ENCODE results near the gene SCNN1B. TPM values are rescaled to one million over a fixed set of nuclear protein-coding genes. Genes with fewer than 3 reads are reported as not detected.

Gene SCNN1B
- total and polyA plus RNA-seq, 3 experiments from 2014 or later, result not detected

DNA sequence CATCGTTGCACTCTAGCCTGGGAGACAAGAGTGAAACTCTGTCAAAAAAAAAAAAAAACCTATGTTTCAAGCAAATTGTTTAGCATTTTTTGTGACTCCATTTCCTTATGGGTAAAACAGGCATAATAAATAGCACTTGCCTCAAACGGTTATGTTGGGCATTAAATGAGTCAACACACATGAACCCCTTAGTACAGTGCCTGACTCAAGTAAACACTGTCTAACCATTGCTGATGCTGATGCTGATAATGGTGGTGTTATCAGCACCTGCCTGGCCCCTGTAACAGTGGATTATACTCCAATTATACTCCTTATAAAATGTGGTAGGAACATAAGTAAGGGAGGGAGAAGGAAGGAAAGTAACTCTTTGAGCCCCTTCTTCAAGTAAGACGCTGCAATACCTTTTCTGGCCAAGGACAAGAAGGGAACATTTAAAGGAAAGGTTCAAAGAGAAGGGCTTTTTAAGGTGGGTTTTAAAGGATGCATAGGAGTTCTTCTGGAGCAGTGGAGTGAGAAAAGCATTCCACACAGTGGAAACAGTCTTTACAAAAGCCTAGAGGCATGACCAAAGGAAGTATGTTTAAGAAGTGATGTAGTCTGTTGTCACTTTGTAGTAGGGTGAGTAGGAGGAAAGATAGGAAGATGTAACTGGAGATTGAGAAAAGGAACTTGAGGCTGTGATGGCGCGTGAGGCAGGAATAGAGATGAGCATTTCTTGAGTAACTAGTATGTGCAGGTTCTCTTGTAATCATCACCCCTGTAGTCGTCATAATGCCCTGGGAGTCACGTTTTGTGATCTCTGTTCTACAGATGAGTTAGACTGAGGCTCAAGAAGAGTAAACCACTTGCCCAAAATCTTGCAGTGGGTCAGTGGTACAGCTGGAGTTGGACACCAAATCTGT lies 4.3 kb downstream of the SCNN1B start:
- H3K4me3 Mint-ChIP-seq, result no peak overlapping the region
- no peaks in the 10 kb centered on the region for H3K9me3 ChIP-seq (ENCODE audit: low read length)
- H3K9me3 Mint-ChIP-seq, result peaks cover 0 to 6% (median 5%) of the 10 kb centered on the region in 5 donors
- DNase-seq, result no peak
- no peaks in the 10 kb centered on the region for H3K27me3 ChIP-seq (ENCODE audit: insufficient read depth, low read length, poor library complexity, severe bottlenecking)
- H3K27ac ChIP-seq (ENCODE audit: low read depth, low read length), result no peak overlapping the region
- H3K4me1 ChIP-seq (ENCODE audit: insufficient read depth, low read length), result no peaks in the 10 kb centered on the region
- H3K27ac Mint-ChIP-seq, result peak overlapping the region in 1 of 8 donors; percentile 43
- H3K36me3 ChIP-seq (ENCODE audit: insufficient read depth, low read length), result no peaks in the 10 kb centered on the region
- POLR2A ChIA-PET, result no interaction called here
- no peaks in the 10 kb centered on the region for H3K36me3 Mint-ChIP-seq
- no peak overlapping the region for H3K4me3 ChIP-seq (ENCODE audit: low read length)
- H3K27me3 Mint-ChIP-seq, result peaks cover 10 to 25% of the 10 kb centered on the region in 2 donors
- peaks cover 4 to 8% (median 5%) of the 10 kb centered on the region in 3 donors for H3K4me1 Mint-ChIP-seq
- CTCF ChIA-PET, result no interaction called here

DNA sequence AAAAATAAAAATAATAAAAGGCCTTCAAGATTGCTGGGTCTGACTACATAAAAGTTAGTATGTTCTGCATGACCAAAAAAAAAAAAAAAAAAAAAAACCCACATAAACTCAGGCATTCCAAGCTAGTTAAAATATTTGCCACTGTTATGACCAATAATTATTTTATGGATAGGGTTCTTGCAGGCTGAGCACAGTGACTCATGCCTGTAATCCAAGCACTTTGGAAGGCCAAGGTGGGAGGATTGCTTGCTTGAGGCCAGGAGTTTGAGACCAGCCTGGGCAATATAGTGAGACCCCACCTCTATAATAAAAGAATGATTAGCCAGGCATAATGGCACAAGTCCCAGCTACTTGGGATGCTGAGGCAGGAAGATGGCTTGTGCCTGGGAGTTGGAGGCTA lies 8.1 kb downstream of the SCNN1B start:
- ChIA-PET CTCF (no interaction called here), POLR2A (no interaction called here)
- no peaks in the 10 kb centered on the region for H3K4me1 ChIP-seq (ENCODE audit: insufficient read depth, low read length)
- no peak for DNase-seq
- Mint-ChIP-seq H3K9me3 (peaks cover 0 to 6% (median 2%) of the 10 kb centered on the region in 5 donors), H3K27ac (no peak overlapping the region), H3K4me3 (no peak overlapping the region), H3K4me1 (no peaks in the 10 kb centered on the region), H3K27me3 (peaks cover 0 to 2% of the 10 kb centered on the region in 2 donors), H3K36me3 (no peaks in the 10 kb centered on the region)
- H3K27me3 ChIP-seq (ENCODE audit: insufficient read depth, low read length, poor library complexity, severe bottlenecking), result no peaks in the 10 kb centered on the region
- no peak overlapping the region for H3K27ac ChIP-seq (ENCODE audit: low read depth, low read length)
- no peaks in the 10 kb centered on the region for H3K9me3 ChIP-seq (ENCODE audit: low read length)
- no peaks in the 10 kb centered on the region for H3K36me3 ChIP-seq (ENCODE audit: insufficient read depth, low read length)
- H3K4me3 ChIP-seq (ENCODE audit: low read length), result no peak overlapping the region

DNA sequence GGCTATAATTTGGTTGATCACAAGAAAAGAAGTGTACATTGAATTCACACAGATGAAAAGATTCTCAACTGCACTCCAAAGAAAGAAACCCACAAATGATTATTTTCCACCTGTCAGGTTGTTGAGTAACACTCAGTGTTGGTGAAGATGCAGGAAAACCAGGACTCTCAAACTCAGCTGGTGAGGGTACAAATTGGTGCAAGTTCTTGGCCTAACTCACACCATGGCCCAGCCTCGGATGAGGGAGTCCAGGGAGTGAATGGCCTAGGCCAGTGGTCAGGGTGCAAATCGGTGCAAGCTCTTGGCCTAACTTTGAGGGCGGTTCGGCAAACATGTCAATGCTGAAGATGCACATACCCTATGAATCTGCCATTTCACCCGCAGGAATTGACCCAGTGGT lies 8.6 kb downstream of the SCNN1B start:
- Mint-ChIP-seq H3K4me1 (no peaks in the 10 kb centered on the region), H3K27ac (no peak overlapping the region), H3K4me3 (no peak overlapping the region), H3K9me3 (peaks cover 0 to 6% (median 2%) of the 10 kb centered on the region in 5 donors), H3K27me3 (peaks cover 0 to 2% of the 10 kb centered on the region in 2 donors), H3K36me3 (no peaks in the 10 kb centered on the region)
- H3K9me3 ChIP-seq (ENCODE audit: low read length), result no peaks in the 10 kb centered on the region
- H3K27me3 ChIP-seq (ENCODE audit: insufficient read depth, low read length, poor library complexity, severe bottlenecking), result no peaks in the 10 kb centered on the region
- H3K4me1 ChIP-seq (ENCODE audit: insufficient read depth, low read length), result no peaks in the 10 kb centered on the region
- H3K4me3 ChIP-seq (ENCODE audit: low read length), result no peak overlapping the region
- no peak for DNase-seq
- H3K27ac ChIP-seq (ENCODE audit: low read depth, low read length), result no peak overlapping the region
- ChIA-PET POLR2A (no interaction called here), CTCF (no interaction called here)
- no peaks in the 10 kb centered on the region for H3K36me3 ChIP-seq (ENCODE audit: insufficient read depth, low read length)

DNA sequence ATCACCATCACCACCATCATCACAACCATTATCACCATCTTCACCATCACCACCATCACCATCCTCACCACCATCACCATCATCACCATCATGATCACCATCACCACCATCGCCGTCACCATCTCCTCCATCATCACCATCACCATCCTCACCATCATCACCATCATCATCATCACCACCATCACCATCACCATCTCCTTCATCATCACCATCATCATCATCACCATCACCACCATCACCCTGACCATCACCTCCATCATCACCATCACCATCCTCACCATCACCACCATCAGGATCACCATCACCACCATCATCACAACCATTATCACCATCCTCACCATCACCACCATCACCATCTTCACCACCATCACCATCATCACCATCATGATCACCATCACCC lies 14.1 kb downstream of the SCNN1B start:
- H3K4me1 ChIP-seq (ENCODE audit: insufficient read depth, low read length), result no peaks in the 10 kb centered on the region
- Mint-ChIP-seq H3K27ac (no peak overlapping the region), H3K36me3 (no peaks in the 10 kb centered on the region), H3K4me3 (no peak overlapping the region), H3K4me1 (no peaks in the 10 kb centered on the region), H3K27me3 (peaks cover 0 to 8% of the 10 kb centered on the region in 2 donors), H3K9me3 (no peaks in the 10 kb centered on the region)
- CTCF ChIA-PET, result no interaction called here
- DNase-seq, result no peak
- H3K27me3 ChIP-seq (ENCODE audit: insufficient read depth, low read length, poor library complexity, severe bottlenecking), result no peaks in the 10 kb centered on the region
- H3K4me3 ChIP-seq (ENCODE audit: low read length), result no peak overlapping the region
- no peak overlapping the region for H3K27ac ChIP-seq (ENCODE audit: low read depth, low read length)
- POLR2A ChIA-PET, result no interaction called here
- no peaks in the 10 kb centered on the region for H3K9me3 ChIP-seq (ENCODE audit: low read length)
- no peaks in the 10 kb centered on the region for H3K36me3 ChIP-seq (ENCODE audit: insufficient read depth, low read length)

DNA sequence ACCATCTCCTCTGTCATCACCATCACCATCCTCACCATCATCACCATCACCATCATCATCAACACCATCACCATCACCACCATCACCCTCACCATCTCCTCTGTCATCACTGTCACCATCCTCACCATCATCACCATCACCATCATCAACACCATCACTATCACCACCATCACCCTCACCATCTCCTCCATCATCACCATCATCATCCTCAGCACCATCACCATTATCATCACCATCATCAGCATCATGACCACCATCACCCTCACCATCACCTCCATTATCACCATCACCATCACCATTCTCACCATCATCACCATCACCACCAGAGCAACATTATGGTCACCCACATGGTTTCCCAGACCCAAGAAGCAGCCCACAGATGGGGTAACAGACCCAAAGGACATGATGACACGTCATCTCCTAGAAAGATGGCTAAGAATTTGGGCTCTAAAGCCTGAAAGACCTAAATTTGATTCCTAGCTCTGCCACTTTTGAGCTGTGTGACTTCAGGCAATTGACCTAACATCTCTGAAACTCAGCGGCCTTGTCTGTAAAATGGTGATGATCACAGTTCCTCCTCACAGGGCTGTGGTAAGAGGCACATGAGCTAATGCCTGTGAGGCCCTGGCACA lies 14.6 kb downstream of the SCNN1B start:
- no peak overlapping the region for H3K4me3 ChIP-seq (ENCODE audit: low read length)
- peaks cover 3 to 8% of the 10 kb centered on the region in 2 donors for H3K27me3 Mint-ChIP-seq
- ChIA-PET POLR2A (no interaction called here), CTCF (no interaction called here)
- H3K4me1 Mint-ChIP-seq, result no peaks in the 10 kb centered on the region
- no peaks in the 10 kb centered on the region for H3K9me3 ChIP-seq (ENCODE audit: low read length)
- no peaks in the 10 kb centered on the region for H3K9me3 Mint-ChIP-seq
- H3K36me3 Mint-ChIP-seq, result no peaks in the 10 kb centered on the region
- no peaks in the 10 kb centered on the region for H3K36me3 ChIP-seq (ENCODE audit: insufficient read depth, low read length)
- H3K27ac ChIP-seq (ENCODE audit: low read depth, low read length), result no peak overlapping the region
- H3K27me3 ChIP-seq (ENCODE audit: insufficient read depth, low read length, poor library complexity, severe bottlenecking), result no peaks in the 10 kb centered on the region
- H3K4me1 ChIP-seq (ENCODE audit: insufficient read depth, low read length), result no peaks in the 10 kb centered on the region
- no peak for DNase-seq
- H3K4me3 Mint-ChIP-seq, result no peak overlapping the region
- no peak overlapping the region for H3K27ac Mint-ChIP-seq

DNA sequence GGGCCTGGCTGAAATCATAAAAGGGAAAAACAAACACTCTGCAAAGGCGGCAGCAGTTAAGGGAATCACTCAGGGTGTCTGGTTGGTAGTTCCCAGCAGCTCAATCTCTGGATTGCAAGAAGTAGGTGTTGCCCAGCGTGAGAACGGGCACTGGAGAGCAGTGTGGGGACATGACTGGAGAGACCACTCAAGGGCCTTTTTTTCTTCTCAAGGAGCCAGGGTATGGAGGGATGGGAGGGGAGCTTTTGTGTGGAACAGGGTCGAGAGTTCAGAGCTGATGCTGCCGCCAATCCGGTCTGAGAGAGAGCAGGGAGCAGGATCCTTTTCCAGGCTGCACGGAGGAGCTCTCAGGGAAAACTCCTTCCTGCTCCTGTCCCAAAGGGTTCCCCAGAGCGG lies 15.2 kb downstream of the SCNN1B start:
- no peaks in the 10 kb centered on the region for H3K36me3 ChIP-seq (ENCODE audit: insufficient read depth, low read length)
- Mint-ChIP-seq H3K4me3 (no peak overlapping the region), H3K36me3 (no peaks in the 10 kb centered on the region), H3K9me3 (no peaks in the 10 kb centered on the region), H3K4me1 (no peaks in the 10 kb centered on the region), H3K27me3 (peaks cover 3 to 8% of the 10 kb centered on the region in 2 donors), H3K27ac (no peak overlapping the region)
- no peak for DNase-seq
- CTCF ChIA-PET, result no interaction called here
- no peak overlapping the region for H3K27ac ChIP-seq (ENCODE audit: low read depth, low read length)
- H3K4me1 ChIP-seq (ENCODE audit: insufficient read depth, low read length), result no peaks in the 10 kb centered on the region
- POLR2A ChIA-PET, result no interaction called here
- H3K4me3 ChIP-seq (ENCODE audit: low read length), result no peak overlapping the region
- no peaks in the 10 kb centered on the region for H3K27me3 ChIP-seq (ENCODE audit: insufficient read depth, low read length, poor library complexity, severe bottlenecking)
- no peaks in the 10 kb centered on the region for H3K9me3 ChIP-seq (ENCODE audit: low read length)

DNA sequence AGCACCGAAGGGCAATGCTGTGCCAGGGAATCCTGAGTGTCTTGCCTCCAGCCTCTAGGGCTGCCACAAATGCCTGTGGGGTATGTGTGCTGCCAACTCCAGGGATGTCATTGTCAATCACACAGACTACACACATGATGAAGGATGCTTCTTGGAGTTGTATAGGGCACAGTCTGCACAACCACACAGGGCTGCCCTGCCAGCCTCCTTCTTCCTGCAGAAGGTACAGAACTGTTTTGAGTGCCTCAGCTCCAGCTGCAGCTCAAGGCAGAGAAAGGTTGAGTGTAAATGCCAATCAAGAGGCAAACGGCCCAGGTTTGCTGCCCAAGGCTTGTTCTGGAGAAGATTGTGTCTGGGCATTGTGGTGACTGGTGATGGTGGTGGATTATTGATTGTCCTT lies 15.6 kb downstream of the SCNN1B start:
- ChIA-PET CTCF (no interaction called here), POLR2A (no interaction called here)
- no peak overlapping the region for H3K4me3 ChIP-seq (ENCODE audit: low read length)
- H3K36me3 ChIP-seq (ENCODE audit: insufficient read depth, low read length), result no peaks in the 10 kb centered on the region
- no peaks in the 10 kb centered on the region for H3K27me3 ChIP-seq (ENCODE audit: insufficient read depth, low read length, poor library complexity, severe bottlenecking)
- no peak overlapping the region for H3K27ac ChIP-seq (ENCODE audit: low read depth, low read length)
- no peak for DNase-seq
- H3K4me3 Mint-ChIP-seq, result no peak overlapping the region
- no peaks in the 10 kb centered on the region for H3K9me3 Mint-ChIP-seq
- H3K27me3 Mint-ChIP-seq, result peaks cover 3 to 8% of the 10 kb centered on the region in 2 donors
- H3K27ac Mint-ChIP-seq, result no peak overlapping the region
- no peaks in the 10 kb centered on the region for H3K4me1 Mint-ChIP-seq
- no peaks in the 10 kb centered on the region for H3K4me1 ChIP-seq (ENCODE audit: insufficient read depth, low read length)
- H3K36me3 Mint-ChIP-seq, result no peaks in the 10 kb centered on the region
- H3K9me3 ChIP-seq (ENCODE audit: low read length), result no peaks in the 10 kb centered on the region

DNA sequence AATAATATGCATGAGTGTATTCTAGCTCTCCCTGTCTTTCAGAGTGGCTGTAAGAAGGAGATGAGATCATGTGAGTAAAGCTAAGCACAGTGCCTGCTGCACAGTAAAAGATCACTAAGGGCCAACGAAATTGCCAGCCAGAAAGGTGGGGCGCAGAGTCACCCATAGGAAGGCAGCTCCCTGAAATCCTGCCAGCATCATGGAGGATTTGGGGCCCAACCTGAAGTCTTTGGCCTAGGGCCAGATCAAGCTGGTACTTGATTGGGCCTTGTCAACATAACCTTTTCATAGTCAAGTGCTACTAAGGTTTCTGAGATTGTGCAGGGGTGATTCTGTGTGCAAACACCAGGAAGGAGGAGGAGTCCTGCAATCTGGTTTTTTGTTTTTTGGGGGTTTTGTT lies 16.5 kb downstream of the SCNN1B start:
- POLR2A ChIA-PET, result no interaction called here
- H3K27me3 ChIP-seq (ENCODE audit: insufficient read depth, low read length, poor library complexity, severe bottlenecking), result no peaks in the 10 kb centered on the region
- Mint-ChIP-seq H3K4me1 (no peaks in the 10 kb centered on the region), H3K4me3 (no peak overlapping the region), H3K27ac (no peak overlapping the region), H3K9me3 (no peaks in the 10 kb centered on the region), H3K36me3 (no peaks in the 10 kb centered on the region), H3K27me3 (peaks cover 3 to 8% of the 10 kb centered on the region in 2 donors)
- no peak overlapping the region for H3K27ac ChIP-seq (ENCODE audit: low read depth, low read length)
- CTCF ChIA-PET, result no interaction called here
- H3K4me3 ChIP-seq (ENCODE audit: low read length), result no peak overlapping the region
- H3K4me1 ChIP-seq (ENCODE audit: insufficient read depth, low read length), result no peaks in the 10 kb centered on the region
- no peaks in the 10 kb centered on the region for H3K36me3 ChIP-seq (ENCODE audit: insufficient read depth, low read length)
- no peak for DNase-seq
- H3K9me3 ChIP-seq (ENCODE audit: low read length), result no peaks in the 10 kb centered on the region

All from CD8-positive, alpha-beta memory T cell (primary cell).